Spleen (tissue), 11 donors: ENCODE results near the gene ADAM10. TPM values are rescaled to one million over a fixed set of nuclear protein-coding genes. Genes with fewer than 3 reads are reported as not detected.

Source experiments
- DNase-seq: peaks from one replicate; pipeline ENCODE4 v3.0.0-alpha.2; 2020
- H3K27ac ChIP-seq, 8 donors: fragments of 200-600 bp; sonication (generic) in 7 of 8; 1 replicate in 4 of 8; 2 replicates in 4 of 8; pipeline versions ENCODE4 v1.5.0 to v1.8.0; 2016 to 2021; ENCODE audit warnings: inconsistent platforms in 4 of 8, mild to moderate bottlenecking in 4 of 8, moderate library complexity in 1 of 8
- H3K27me3 ChIP-seq, 7 donors: fragments of 200-600 bp; sonication (generic) in 6 of 7; replicated peaks in 1 of 7; 1 replicate in 4 of 7; 2 replicates in 3 of 7; pipeline versions ENCODE4 v1.5.0 to v1.8.0; 2016 to 2021; ENCODE audit warnings: inconsistent platforms in 3 of 7, mild to moderate bottlenecking in 1 of 7
- H3K36me3 ChIP-seq, 6 donors: fragments of 200-600 bp; sonication (generic) in 5 of 6; 1 replicate in 4 of 6; 2 replicates in 2 of 6; pipeline versions ENCODE4 v1.5.0 to v1.8.0; 2016 to 2021; ENCODE audit warnings: inconsistent platforms in 2 of 6
- H3K4me1 ChIP-seq, 6 donors: fragments of 200-600 bp; sonication (generic) in 5 of 6; 1 replicate in 3 of 6; 2 replicates in 3 of 6; pipeline versions ENCODE4 v1.5.0 to v1.8.0; 2016 to 2021; ENCODE audit warnings: inconsistent platforms in 3 of 6
- H3K4me3 ChIP-seq, 8 donors: fragments of 200-600 bp; sonication (generic) in 7 of 8; 1 replicate in 4 of 8; 2 replicates in 4 of 8; pipeline versions ENCODE4 v1.5.0 to v1.8.0; 2016 to 2021; ENCODE audit warnings: inconsistent platforms in 4 of 8, mild to moderate bottlenecking in 4 of 8, moderate library complexity in 2 of 8
- H3K9me3 ChIP-seq, 8 donors: fragments of 200-600 bp; sonication (generic) in 7 of 8; 1 replicate in 4 of 8; 2 replicates in 4 of 8; pipeline versions ENCODE4 v1.5.0 to v1.8.0; 2016 to 2021; ENCODE audit warnings: inconsistent platforms in 4 of 8
- POLR2A ChIP-seq, 3 donors: fragments of 450-650 bp; IDR thresholded peaks; one replicate each; pipeline ENCODE4 v1.5.1; 2017; ENCODE audit warnings: antibody characterized with exemption in 3 of 3, mild to moderate bottlenecking in 1 of 3
- POLR2AphosphoS5 ChIP-seq, 3 donors: sonication (generic); formaldehyde crosslinking; IDR thresholded peaks; one replicate each; pipeline ENCODE4 v1.5.1; 2017; ENCODE audit warnings: antibody characterized with exemption in 3 of 3
- WGBS, 5 donors: extraction: QIAGEN DNeasy Blood & Tissue Kit in 3 of 5; methylation state at CpG; one replicate each; pipeline versions ENCODE4 v1.1.5 to v1.1.7; 2013 to 2018; 5-methylcytosine and 5-hydroxymethylcytosine counted together
- intact Hi-C: fragments of 100-400 bp; cut with DNase I; formaldehyde crosslinking; loops from one replicate; pipeline ENCODE4 v1.15.0; 2023; ENCODE audit warnings: low total_unique reads
- polyA plus RNA-seq, 3 donors: library from polyadenylated mRNA; stranded (reverse); fragments of 200-250 nt; gene quantifications; one replicate each; pipeline ENCODE4 v1.2.1, GENCODE V29; 2013
- total RNA-seq, 7 donors: library from RNA; depleted of rRNA in 3 of 7; stranded (reverse); fragments of >200 nt in 3 of 7; fragmentation: NEBNext Ultra II Directional in 4 of 7; extraction: Animal tissue kit (Norgen Biotek cat#: 25700) in 4 of 7; gene quantifications; one replicate each; pipeline versions ENCODE4 v1.1.0 to v1.2.1, GENCODE V29; 2016 to 2021
- TF ChIP-seq, protein P1 (sequence below), 11 experiments: fragments of 200-600 bp in 7 of 11; fragments of 450-650 bp in 4 of 11; sonication (generic) in 4 of 11; IDR thresholded peaks in 8 of 11; conservative IDR thresholded peaks in 3 of 11; 1 replicate in 7 of 11; 2 replicates in 4 of 11; pipeline versions ENCODE4 v1.4.0 to v1.8.0; 2016 to 2021; ENCODE audit warnings: antibody characterized with exemption in 11 of 11, inconsistent platforms in 4 of 11, mild to moderate bottlenecking in 1 of 11
- donor health status: healthy with polysubstance abuse.
- donor health status: DM: no; HTN: no; CAD: no; lungs with moderate emphysema.
- donor health status: DM: no; HTN: no; CAD: no.
- donor health status: Bipolar disorder and iron deficiency.
- donor health status: healthy.
- donor health status: DM: no; HTN: no; CAD: no.
- donor health status: DM: yes; HTN: yes; CAD: no.

The ADAM10 gene
- total and polyA plus RNA-seq, 10 donors = 7.6 to 205 (median 123) TPM

DNA sequence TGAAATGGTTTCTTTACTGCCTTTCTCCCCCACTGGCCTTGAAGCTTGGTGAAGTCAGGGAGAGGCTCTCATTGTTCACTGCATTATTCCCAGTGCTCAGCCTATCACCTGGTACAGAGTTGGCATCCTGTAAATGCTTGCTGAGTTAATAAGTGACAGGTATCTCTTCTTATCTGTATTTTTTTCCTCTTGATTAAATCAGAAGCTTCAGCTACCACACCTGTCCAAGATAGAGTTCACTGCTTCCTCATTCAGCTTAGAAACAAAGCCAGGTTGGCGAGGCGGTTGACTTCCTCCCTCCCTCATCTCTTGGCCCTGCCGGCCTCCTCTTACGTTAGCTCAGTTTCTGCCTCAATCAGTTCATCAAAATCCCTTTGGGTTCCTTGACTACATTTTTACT, 174.9 kb downstream of the ADAM10 start:
- no peaks in the 10 kb centered on the region for H3K4me1 ChIP-seq
- WGBS, 5 donors = 42 to 69% (median 50%) methylated on average over 4 of the region's 4 CpGs
- no peaks in the 10 kb centered on the region for H3K27me3 ChIP-seq
- DNase-seq = no peak
- no peak for TF ChIP-seq POLR2A (IDR thresholded peaks at IDR 0.05)
- TF ChIP-seq, protein P1, sequence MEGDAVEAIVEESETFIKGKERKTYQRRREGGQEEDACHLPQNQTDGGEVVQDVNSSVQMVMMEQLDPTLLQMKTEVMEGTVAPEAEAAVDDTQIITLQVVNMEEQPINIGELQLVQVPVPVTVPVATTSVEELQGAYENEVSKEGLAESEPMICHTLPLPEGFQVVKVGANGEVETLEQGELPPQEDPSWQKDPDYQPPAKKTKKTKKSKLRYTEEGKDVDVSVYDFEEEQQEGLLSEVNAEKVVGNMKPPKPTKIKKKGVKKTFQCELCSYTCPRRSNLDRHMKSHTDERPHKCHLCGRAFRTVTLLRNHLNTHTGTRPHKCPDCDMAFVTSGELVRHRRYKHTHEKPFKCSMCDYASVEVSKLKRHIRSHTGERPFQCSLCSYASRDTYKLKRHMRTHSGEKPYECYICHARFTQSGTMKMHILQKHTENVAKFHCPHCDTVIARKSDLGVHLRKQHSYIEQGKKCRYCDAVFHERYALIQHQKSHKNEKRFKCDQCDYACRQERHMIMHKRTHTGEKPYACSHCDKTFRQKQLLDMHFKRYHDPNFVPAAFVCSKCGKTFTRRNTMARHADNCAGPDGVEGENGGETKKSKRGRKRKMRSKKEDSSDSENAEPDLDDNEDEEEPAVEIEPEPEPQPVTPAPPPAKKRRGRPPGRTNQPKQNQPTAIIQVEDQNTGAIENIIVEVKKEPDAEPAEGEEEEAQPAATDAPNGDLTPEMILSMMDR (IDR thresholded peaks at IDR 0.05 in 8 of 11, conservative IDR thresholded peaks at IDR 0.05 in 3 of 11) = no peak
- TF ChIP-seq POLR2AphosphoS5 (IDR thresholded peaks at IDR 0.05) = no peak
- H3K4me3 ChIP-seq = no peak overlapping the region
- H3K36me3 ChIP-seq = no peaks in the 10 kb centered on the region
- H3K27ac ChIP-seq = no peak overlapping the region
- peaks cover 0 to 3% (median 1%) of the 10 kb centered on the region in 8 donors for H3K9me3 ChIP-seq
- intact Hi-C loops = no loop called here

DNA sequence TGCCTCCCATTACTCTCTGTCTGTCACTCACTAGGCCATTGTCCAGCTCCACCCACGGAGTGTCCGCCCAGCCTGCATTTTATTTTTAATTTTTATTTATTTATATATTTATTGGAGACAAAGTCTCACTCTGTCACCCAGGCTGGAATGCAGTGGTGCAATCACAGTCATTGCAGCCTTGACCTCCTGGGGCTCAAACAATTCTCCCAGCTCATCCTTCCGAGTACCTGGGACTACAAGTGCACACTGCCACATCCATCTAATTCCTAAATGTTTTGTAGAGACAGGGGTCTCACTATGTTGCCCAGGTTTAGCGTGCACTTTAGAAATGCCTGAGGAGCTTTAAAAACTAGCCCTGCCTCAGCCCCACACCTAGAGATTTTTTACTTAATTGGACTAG, 176.2 kb downstream of the ADAM10 start:
- no peak for DNase-seq
- no peaks in the 10 kb centered on the region for H3K36me3 ChIP-seq
- TF ChIP-seq, protein P1 (IDR thresholded peaks at IDR 0.05 in 8 of 11, conservative IDR thresholded peaks at IDR 0.05 in 3 of 11) = no peak
- TF ChIP-seq POLR2AphosphoS5 (IDR thresholded peaks at IDR 0.05) (no peak), POLR2A (IDR thresholded peaks at IDR 0.05) (no peak)
- H3K27ac ChIP-seq = no peak overlapping the region
- intact Hi-C loops = no loop called here
- H3K4me3 ChIP-seq = no peak overlapping the region
- H3K9me3 ChIP-seq = peaks cover 0 to 7% (median 2%) of the 10 kb centered on the region in 8 donors
- peaks cover 0 to 5% (median 0%) of the 10 kb centered on the region in 6 donors for H3K4me1 ChIP-seq
- H3K27me3 ChIP-seq = no peaks in the 10 kb centered on the region
- 80 to 95% (median 88%) methylated on average over 4 of the region's 4 CpGs for WGBS, 5 donors

DNA sequence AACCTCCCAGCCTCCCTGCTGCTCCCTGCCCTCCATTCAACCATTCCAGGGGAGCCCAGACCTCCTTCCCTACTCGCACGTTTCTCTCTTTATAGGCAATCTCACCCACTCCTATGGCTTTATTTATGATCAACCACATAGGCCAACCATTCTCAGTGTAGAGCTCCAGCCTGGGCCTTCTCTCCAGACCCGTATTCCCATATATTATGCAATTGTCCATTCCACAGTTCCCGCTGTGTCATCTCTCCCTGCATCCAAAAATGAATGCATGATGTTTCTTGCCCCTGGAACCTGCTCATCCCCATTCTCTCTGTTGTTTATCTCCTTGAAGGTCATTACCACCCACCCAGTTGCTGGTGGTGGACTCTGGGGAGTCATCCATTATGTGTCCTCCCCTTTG, 177.0 kb downstream of the ADAM10 start:
- no peak for DNase-seq
- TF ChIP-seq POLR2AphosphoS5 (IDR thresholded peaks at IDR 0.05) (no peak), POLR2A (IDR thresholded peaks at IDR 0.05) (no peak)
- TF ChIP-seq, protein P1 (IDR thresholded peaks at IDR 0.05 in 8 of 11, conservative IDR thresholded peaks at IDR 0.05 in 3 of 11) = no peak
- Histone ChIP-seq H3K4me3 (no peak overlapping the region), H3K27ac (no peak overlapping the region), H3K9me3 (peaks cover 0 to 7% (median 2%) of the 10 kb centered on the region in 8 donors), H3K36me3 (no peaks in the 10 kb centered on the region), H3K27me3 (no peaks in the 10 kb centered on the region), H3K4me1 (peaks cover 0 to 11% (median 1%) of the 10 kb centered on the region in 6 donors)
- WGBS, 5 donors = 82 to 97% (median 96%) methylated on average over 4 of the region's 4 CpGs
- intact Hi-C loops = no loop called here

DNA sequence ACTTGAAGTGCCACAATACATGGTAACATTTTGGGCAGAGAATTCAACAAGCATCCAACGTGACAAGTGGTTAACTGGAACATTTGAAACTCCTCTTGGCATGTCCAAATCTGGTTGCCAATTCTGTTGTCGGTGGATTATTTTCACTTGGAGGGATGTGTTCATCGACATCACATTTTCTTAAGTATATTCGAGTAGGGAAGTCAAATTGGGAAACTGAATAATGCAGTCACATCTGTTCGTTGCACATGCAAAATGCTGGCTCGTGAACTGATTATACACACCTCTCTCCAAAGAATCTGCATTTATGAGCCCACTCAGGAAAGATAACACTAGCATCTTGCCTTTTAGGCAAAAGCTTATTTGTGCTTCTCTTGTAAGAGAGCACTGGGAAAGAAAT, 178.0 kb downstream of the ADAM10 start:
- no peak for DNase-seq
- H3K4me1 ChIP-seq = peaks cover 0 to 11% (median 1%) of the 10 kb centered on the region in 6 donors
- WGBS, 5 donors = 79 to 95% (median 87%) methylated on average over 6 of the region's 6 CpGs
- peaks cover 0 to 7% (median 2%) of the 10 kb centered on the region in 8 donors for H3K9me3 ChIP-seq
- H3K4me3 ChIP-seq = no peak overlapping the region
- no peak for TF ChIP-seq POLR2A (IDR thresholded peaks at IDR 0.05)
- no peak for TF ChIP-seq POLR2AphosphoS5 (IDR thresholded peaks at IDR 0.05)
- TF ChIP-seq, protein P1 (IDR thresholded peaks at IDR 0.05 in 8 of 11, conservative IDR thresholded peaks at IDR 0.05 in 3 of 11) = no peak
- no peak overlapping the region for H3K27ac ChIP-seq
- intact Hi-C loops = no loop called here
- no peaks in the 10 kb centered on the region for H3K36me3 ChIP-seq
- H3K27me3 ChIP-seq = no peaks in the 10 kb centered on the region
